Uterus (tissue), 4 donors: Measurements from ENCODE around the gene TBC1D19. TPM values are rescaled to one million over a fixed set of nuclear protein-coding genes. Genes with fewer than 3 reads are reported as not detected.
"Not testable (repeated sequence)": the region's sequence is repeated elsewhere in the genome, so short reads cannot be mapped to it uniquely, and the experiment has no call there.

ENCODE experiments used
- DNase-seq, 2 donors: peaks; one replicate each; pipeline ENCODE4 v3.0.0-alpha.2; 2019 to 2020
- H3K27ac ChIP-seq, 2 donors: fragments of 200-600 bp; sonication (generic); 1 replicate in 1 of 2; 2 replicates in 1 of 2; pipeline ENCODE4 v1.5.1; 2016 to 2018
- H3K27me3 ChIP-seq, 2 donors: fragments of 200-600 bp; sonication (generic); one replicate each; pipeline ENCODE4 v1.5.1; 2018 to 2019; ENCODE audit warnings: control low read depth in 1 of 2
- H3K36me3 ChIP-seq, 2 donors: fragments of 200-600 bp; sonication (generic); one replicate each; pipeline ENCODE4 v1.5.1; 2019; ENCODE audit warnings: control low read depth in 1 of 2
- H3K4me1 ChIP-seq, 2 donors: fragments of 200-600 bp; sonication (generic); one replicate each; pipeline ENCODE4 v1.5.1; 2018 to 2019; ENCODE audit warnings: control low read depth in 1 of 2
- H3K4me3 ChIP-seq, 2 donors: fragments of 200-600 bp; sonication (generic); 1 replicate in 1 of 2; 2 replicates in 1 of 2; pipeline ENCODE4 v1.5.1; 2018 to 2019; ENCODE audit warnings: mild to moderate bottlenecking in 1 of 2
- H3K9me3 ChIP-seq, 2 donors: fragments of 200-600 bp; sonication (generic); one replicate each; pipeline ENCODE4 v1.5.1; 2019; ENCODE audit warnings: control low read depth in 1 of 2
- CTCF ChIP-seq, 4 experiments: fragments of 200-600 bp in 2 of 4; fragments of 450-650 bp in 2 of 4; sonication (generic) in 2 of 4; IDR thresholded peaks; one replicate each; pipeline ENCODE4 v1.5.1; 2016 to 2019; ENCODE audit warnings: antibody characterized with exemption in 4 of 4, mild to moderate bottlenecking in 2 of 4, moderate library complexity in 1 of 4
- POLR2A ChIP-seq, 2 donors: fragments of 450-650 bp; IDR thresholded peaks; one replicate each; pipeline ENCODE4 v1.6.1; 2016; ENCODE audit warnings: antibody characterized with exemption in 2 of 2, mild to moderate bottlenecking in 1 of 2, moderate library complexity in 1 of 2
- intact Hi-C: fragments of 100-400 bp; cut with DNase I; formaldehyde crosslinking; loops from one replicate; pipeline ENCODE4 v1.15.1; 2023; ENCODE audit warnings: low total_unique reads
- total RNA-seq, 4 donors: library from RNA; depleted of rRNA in 3 of 4; stranded (reverse); fragments of >200 nt in 3 of 4; gene quantifications; one replicate each; pipeline versions ENCODE4 v1.1.0 to v1.2.4, GENCODE V29; 2014 to 2023
- donor health status: DM: yes; HTN: yes; CAD: no.

TBC1D19 gene
- total RNA-seq, 4 donors from 2014 or later, result 5.4 to 69.6 (median 25.2) TPM

- Histone ChIP-seq H3K9me3 (no peaks in the 10 kb centered on the region), H3K27ac (no peak overlapping the region), H3K4me3 (no peak overlapping the region), H3K4me1 (no peaks in the 10 kb centered on the region), H3K36me3 (no peaks in the 10 kb centered on the region), H3K27me3 (no peaks in the 10 kb centered on the region)
- intact Hi-C loops, result no loop called here
- no peak for TF ChIP-seq POLR2A (IDR thresholded peaks at IDR 0.05)
- no peak for TF ChIP-seq CTCF (IDR thresholded peaks at IDR 0.05)
- no peak for DNase-seq
Observed at GRCh38 chr4:26574563-26574962, 9.3 kb upstream of the TBC1D19 start.

- no peaks in the 10 kb centered on the region for H3K4me1 ChIP-seq
- no peak for TF ChIP-seq CTCF (IDR thresholded peaks at IDR 0.05)
- no peaks in the 10 kb centered on the region for H3K9me3 ChIP-seq
- H3K4me3 ChIP-seq, result no peak overlapping the region
- DNase-seq, result no peak
- H3K36me3 ChIP-seq, result no peaks in the 10 kb centered on the region
- H3K27ac ChIP-seq, result no peak overlapping the region
- intact Hi-C loops, result no loop called here
- no peaks in the 10 kb centered on the region for H3K27me3 ChIP-seq
Observed at GRCh38 chr4:26576231-26576739, 7.6 kb upstream of the TBC1D19 start.

- Histone ChIP-seq H3K4me1 (no peaks in the 10 kb centered on the region), H3K27ac (no peak overlapping the region), H3K4me3 (no peak overlapping the region), H3K36me3 (no peaks in the 10 kb centered on the region), H3K27me3 (no peaks in the 10 kb centered on the region), H3K9me3 (no peaks in the 10 kb centered on the region)
- TF ChIP-seq CTCF (IDR thresholded peaks at IDR 0.05) (no peak), POLR2A (IDR thresholded peaks at IDR 0.05) (no peak)
- intact Hi-C loops, result no loop called here
- no peak for DNase-seq
Observed at GRCh38 chr4:26577066-26577465, 6.8 kb upstream of the TBC1D19 start.

GRCh38 chr4:26579169-26579568 lies 4.7 kb upstream of the TBC1D19 start:
- TF ChIP-seq POLR2A (IDR thresholded peaks at IDR 0.05), result no peak
- TF ChIP-seq CTCF (IDR thresholded peaks at IDR 0.05), result no peak
- no peak overlapping the region for H3K4me3 ChIP-seq
- no peaks in the 10 kb centered on the region for H3K4me1 ChIP-seq
- DNase-seq, result no peak
- intact Hi-C loops, result no loop called here
- no peaks in the 10 kb centered on the region for H3K9me3 ChIP-seq
- H3K27me3 ChIP-seq, result no peaks in the 10 kb centered on the region
- no peaks in the 10 kb centered on the region for H3K36me3 ChIP-seq
- no peak overlapping the region for H3K27ac ChIP-seq

- H3K27me3 ChIP-seq, H3K36me3 ChIP-seq, intact Hi-C loops, H3K4me3 ChIP-seq, H3K27ac ChIP-seq, DNase-seq, H3K4me1 ChIP-seq, H3K9me3 ChIP-seq: not testable (repeated sequence)
Observed at GRCh38 chr4:26581341-26581740, 2.5 kb upstream of the TBC1D19 start.

GRCh38 chr4:26583538-26583864 lies 383 bp upstream of the TBC1D19 start:
- peak overlapping the region; percentile 80 to 93 for H3K27ac ChIP-seq
- H3K4me3 ChIP-seq, result peak overlapping the region; percentile 91 to 95
- no peaks in the 10 kb centered on the region for H3K36me3 ChIP-seq
- intact Hi-C loops, result no loop called here
- DNase-seq, result no peak
- H3K9me3 ChIP-seq, result no peaks in the 10 kb centered on the region
- H3K27me3 ChIP-seq, result no peaks in the 10 kb centered on the region
- no peak for TF ChIP-seq POLR2A (IDR thresholded peaks at IDR 0.05)
- no peak for TF ChIP-seq CTCF (IDR thresholded peaks at IDR 0.05)
- H3K4me1 ChIP-seq, result peaks cover 0 to 5% of the 10 kb centered on the region in 2 donors
